Neural progenitor cell (in vitro differentiated cells): ENCODE data around the gene PSPN.
"Not testable (repeated sequence)": the region's sequence is repeated elsewhere in the genome, so short reads cannot be mapped to it uniquely, and the experiment has no call there.

Experiments
- CTCF ChIP-seq: fragments of 200-600 bp; sonication (generic); IDR thresholded peaks from 2 replicates; pipeline ENCODE4 v1.5.1; 2017; ENCODE audit warnings: antibody characterized with exemption, mild to moderate bottlenecking
- EZH2 ChIP-seq: fragments of 200-600 bp; sonication (generic); IDR thresholded peaks from 2 replicates; pipeline ENCODE4 v1.6.1; 2017; ENCODE audit warnings: antibody characterized with exemption, mild to moderate bottlenecking, moderate library complexity
- EZH2phosphoT487 ChIP-seq: fragments of 200-600 bp; sonication (generic); IDR thresholded peaks from 2 replicates; pipeline ENCODE4 v1.6.1; 2017; ENCODE audit warnings: antibody characterized with exemption

- TF ChIP-seq CTCF, EZH2phosphoT487, EZH2: not testable (repeated sequence)
These were observed 24.6 kb upstream of the PSPN start for GRCh38 chr19:6400062-6400944.
